HepG2 (cell line): ENCODE results near the gene RHEBL1. TPM values are rescaled to one million over a fixed set of nuclear protein-coding genes. Genes with fewer than 3 reads are reported as not detected.
A peak's percentile ranks its signal among the peaks of the same experiment; 100 is the strongest.

Source experiments
- ADNP ChIP-seq: sonication (generic); formaldehyde crosslinking; IDR thresholded peaks from 2 replicates; pipeline ENCODE4 v1.4.0; 2020; ENCODE audit warnings: missing genetic modification reagents
- ARNT ChIP-seq: fragments of 450-650 bp; IDR thresholded peaks from 2 replicates; pipeline ENCODE4 v1.6.1; 2017
- ARNT2 ChIP-seq: sonication (generic); formaldehyde crosslinking; IDR thresholded peaks from 2 replicates; pipeline ENCODE4 v1.8.0; 2022; ENCODE audit warnings: mild to moderate bottlenecking, low read depth, missing genetic modification reagents, moderate library complexity
- ASH2L ChIP-seq: fragments of 300-600, 200-600 bp; sonication (generic); IDR thresholded peaks from 2 replicates; pipeline ENCODE4 v1.7.0; 2017; ENCODE audit warnings: low read depth, mild to moderate bottlenecking, moderate library complexity, mixed read lengths, low read length; ENCODE audit not compliant: insufficient read length
- ATF4 ChIP-seq, 2 experiments: fragments of 450-650 bp in 1 of 2; sonication (generic) in 1 of 2; formaldehyde crosslinking; IDR thresholded peaks; 2 replicates each; pipeline versions ENCODE4 v1.5.0 to v1.8.0; 2020 to 2022; ENCODE audit warnings: mild to moderate bottlenecking in 1 of 2, missing genetic modification reagents in 1 of 2
- ATRX ChIP-seq: sonication (generic); formaldehyde crosslinking; IDR thresholded peaks from 2 replicates; pipeline ENCODE4 v1.4.0; 2020; ENCODE audit warnings: missing genetic modification reagents, borderline replicate concordance
- BRCA1 ChIP-seq: sonication (generic); formaldehyde crosslinking; IDR thresholded peaks from 2 replicates; pipeline ENCODE4 v1.4.0; 2020; ENCODE audit warnings: missing genetic modification reagents
- CBX5 ChIP-seq: sonication (generic); formaldehyde crosslinking; IDR thresholded peaks from 2 replicates; pipeline ENCODE4 v1.4.0; 2020; ENCODE audit warnings: missing genetic modification reagents, borderline replicate concordance
- EED ChIP-seq: sonication (generic); formaldehyde crosslinking; IDR thresholded peaks from 2 replicates; pipeline ENCODE4 v1.5.0; 2020; ENCODE audit warnings: mild to moderate bottlenecking, missing genetic modification reagents
- ELF3 ChIP-seq: IDR thresholded peaks from 2 replicates; pipeline ENCODE4 v1.6.1; 2016; ENCODE audit warnings: missing genetic modification reagents, missing compliant biosample characterization
- ELK4 ChIP-seq: sonication (generic); formaldehyde crosslinking; IDR thresholded peaks from 2 replicates; pipeline ENCODE4 v1.9.0; 2021; ENCODE audit warnings: missing genetic modification reagents, borderline replicate concordance
- MAFG ChIP-seq: sonication (generic); formaldehyde crosslinking; IDR thresholded peaks from 2 replicates; pipeline ENCODE4 v1.5.1; 2020; ENCODE audit warnings: mild to moderate bottlenecking, missing genetic modification reagents
- NFRKB ChIP-seq: fragments of 450-650 bp; IDR thresholded peaks from 2 replicates; pipeline ENCODE4 v1.6.1; 2017
- SIX1 ChIP-seq: sonication (generic); formaldehyde crosslinking; IDR thresholded peaks from 2 replicates; pipeline ENCODE4 v1.4.0; 2020; ENCODE audit warnings: missing genetic modification reagents, borderline replicate concordance
- SMAD1 ChIP-seq: sonication (generic); formaldehyde crosslinking; IDR thresholded peaks from 2 replicates; pipeline ENCODE4 v1.4.0; 2020; ENCODE audit warnings: missing genetic modification reagents, low read depth, mild to moderate bottlenecking, borderline replicate concordance
- SRSF4 ChIP-seq: fragments of 200-400 bp; formaldehyde crosslinking; IDR thresholded peaks from one replicate; pipeline ENCODE4 v1.6.1; 2018; ENCODE audit warnings: mild to moderate bottlenecking, low read depth, low read length, moderate library complexity; ENCODE audit not compliant: poor library complexity, severe bottlenecking
- STAT5B ChIP-seq: sonication (generic); formaldehyde crosslinking; IDR thresholded peaks from 2 replicates; pipeline ENCODE4 v1.4.0; 2020; ENCODE audit warnings: missing genetic modification reagents
- TARDBP ChIP-seq: sonication (generic); formaldehyde crosslinking; IDR thresholded peaks from 2 replicates; pipeline ENCODE4 v1.8.0; 2022; ENCODE audit warnings: mild to moderate bottlenecking, missing genetic modification reagents
- TEF ChIP-seq: sonication (generic); formaldehyde crosslinking; IDR thresholded peaks from 2 replicates; pipeline ENCODE4 v1.5.0; 2020; ENCODE audit warnings: missing genetic modification reagents
- THAP11 ChIP-seq: IDR thresholded peaks from 2 replicates; pipeline ENCODE4 v1.6.1; 2016; ENCODE audit warnings: missing biosample characterization, missing genetic modification reagents
- ZBTB39 ChIP-seq: sonication (generic); formaldehyde crosslinking; IDR thresholded peaks from 2 replicates; pipeline ENCODE4 v1.5.0; 2020; ENCODE audit warnings: missing genetic modification reagents
- ZNF143 ChIP-seq: sonication (generic); formaldehyde crosslinking; IDR thresholded peaks from 2 replicates; pipeline ENCODE4 v1.4.0; 2020; ENCODE audit warnings: missing genetic modification reagents
- ZNF232 ChIP-seq: sonication (generic); formaldehyde crosslinking; IDR thresholded peaks from 2 replicates; pipeline ENCODE4 v1.4.0; 2020; ENCODE audit warnings: missing genetic modification reagents, borderline replicate concordance
- ZNF337 ChIP-seq: sonication (generic); formaldehyde crosslinking; IDR thresholded peaks from 2 replicates; pipeline ENCODE4 v1.5.1; 2020; ENCODE audit warnings: missing genetic modification reagents, low read depth, mild to moderate bottlenecking, borderline replicate concordance
- ZNF605 ChIP-seq: sonication (generic); formaldehyde crosslinking; IDR thresholded peaks from 2 replicates; pipeline ENCODE4 v1.8.0; 2022; ENCODE audit warnings: mild to moderate bottlenecking, missing genetic modification reagents
- ZNF614 ChIP-seq: IDR thresholded peaks from 2 replicates; pipeline ENCODE4 v1.6.1; 2018; ENCODE audit warnings: missing biosample characterization, missing genetic modification reagents, inconsistent platforms, borderline replicate concordance
- ZNF780A ChIP-seq: sonication (generic); formaldehyde crosslinking; IDR thresholded peaks from 2 replicates; pipeline ENCODE4 v1.8.0; 2022; ENCODE audit warnings: mild to moderate bottlenecking, missing genetic modification reagents, moderate library complexity
- ZSCAN29 ChIP-seq: sonication (generic); formaldehyde crosslinking; conservative IDR thresholded peaks from 2 replicates; pipeline ENCODE4 v1.4.0; 2020; ENCODE audit warnings: mild to moderate bottlenecking, missing genetic modification reagents
- polyA plus RNA-seq, 8 experiments: library from polyadenylated mRNA; depleted of rRNA in 3 of 8; stranded (reverse) in 7 of 8; unstranded in 1 of 8; fragments of >200 nt; fragmentation: Illumina TruSeq in 4 of 8; extraction: Trizol in 4 of 8; gene quantifications; 2 replicates each; pipeline versions ENCODE4 v1.2.1 to v1.2.3, GENCODE V29; 2011 to 2016; ENCODE audit warnings: low read depth in 4 of 8, missing spikeins in 1 of 8, mixed read lengths in 1 of 8; ENCODE audit not compliant: insufficient read depth in 1 of 8
- total RNA-seq, 5 experiments: library from RNA; depleted of rRNA; stranded (reverse); fragments of >200 nt; fragmentation: Illumina TruSeq; extraction: Trizol; gene quantifications; 2 replicates each; pipeline ENCODE4 v1.2.3, GENCODE V29; 2016; ENCODE audit warnings: low read depth in 1 of 5

The RHEBL1 gene
- total and polyA plus RNA-seq, 2 of the 13 experiments (the other 11 are each of a cell fraction or from before 2014, with no cell fraction given), result 1.4 to 2.5 TPM

- no peak for TF ChIP-seq TARDBP
- TF ChIP-seq ZNF232 (CRISPR knock-in tag), result no peak
- TF ChIP-seq STAT5B, result no peak
- no peak for TF ChIP-seq ARNT2 (CRISPR knock-in tag)
- no peak for TF ChIP-seq ASH2L
- TF ChIP-seq EED (CRISPR knock-in tag), result no peak
- no peak for TF ChIP-seq ZNF780A (CRISPR knock-in tag)
- TF ChIP-seq ZBTB39 (CRISPR knock-in tag), result no peak
- peak; percentile 98 for TF ChIP-seq THAP11 (CRISPR knock-in tag)
- TF ChIP-seq TEF (CRISPR knock-in tag), result no peak
- no peak for TF ChIP-seq SRSF4
- no peak for TF ChIP-seq ELK4
- no peak for TF ChIP-seq CBX5 (CRISPR knock-in tag)
- no peak for TF ChIP-seq MAFG (CRISPR knock-in tag)
- TF ChIP-seq ADNP (CRISPR knock-in tag), result no peak
- no peak for TF ChIP-seq ZNF605
- TF ChIP-seq ATF4 (CRISPR knock-in tag; IDR thresholded peaks at IDR 0.05), result no peak
- TF ChIP-seq ZNF337, result no peak
- TF ChIP-seq SMAD1 (CRISPR knock-in tag), result no peak
- TF ChIP-seq SIX1 (CRISPR knock-in tag), result no peak
- no peak for TF ChIP-seq ARNT
- TF ChIP-seq BRCA1 (CRISPR knock-in tag), result no peak
- TF ChIP-seq ELF3 (CRISPR knock-in tag), result 0 out of 2 replicates have a peak, but pooled peaks have one; percentile 33
- no peak for TF ChIP-seq NFRKB
- TF ChIP-seq ZSCAN29, result no peak
- TF ChIP-seq ZNF614 (CRISPR knock-in tag), result no peak
- TF ChIP-seq ATRX (CRISPR knock-in tag), result no peak
- peak; percentile 93 for TF ChIP-seq ZNF143 (CRISPR knock-in tag)
These were observed 13.6 kb downstream of the RHEBL1 start (continued) for GRCh38 chr12:49055978-49056754.
